ENCODE data around the gene SMCO3. TPM values are rescaled to one million over a fixed set of nuclear protein-coding genes. Genes with fewer than 3 reads are reported as not detected.

Gene SMCO3
- total RNA-seq, 2 donors from 2014 or later, result 0.33 to 0.43 TPM

DNA sequence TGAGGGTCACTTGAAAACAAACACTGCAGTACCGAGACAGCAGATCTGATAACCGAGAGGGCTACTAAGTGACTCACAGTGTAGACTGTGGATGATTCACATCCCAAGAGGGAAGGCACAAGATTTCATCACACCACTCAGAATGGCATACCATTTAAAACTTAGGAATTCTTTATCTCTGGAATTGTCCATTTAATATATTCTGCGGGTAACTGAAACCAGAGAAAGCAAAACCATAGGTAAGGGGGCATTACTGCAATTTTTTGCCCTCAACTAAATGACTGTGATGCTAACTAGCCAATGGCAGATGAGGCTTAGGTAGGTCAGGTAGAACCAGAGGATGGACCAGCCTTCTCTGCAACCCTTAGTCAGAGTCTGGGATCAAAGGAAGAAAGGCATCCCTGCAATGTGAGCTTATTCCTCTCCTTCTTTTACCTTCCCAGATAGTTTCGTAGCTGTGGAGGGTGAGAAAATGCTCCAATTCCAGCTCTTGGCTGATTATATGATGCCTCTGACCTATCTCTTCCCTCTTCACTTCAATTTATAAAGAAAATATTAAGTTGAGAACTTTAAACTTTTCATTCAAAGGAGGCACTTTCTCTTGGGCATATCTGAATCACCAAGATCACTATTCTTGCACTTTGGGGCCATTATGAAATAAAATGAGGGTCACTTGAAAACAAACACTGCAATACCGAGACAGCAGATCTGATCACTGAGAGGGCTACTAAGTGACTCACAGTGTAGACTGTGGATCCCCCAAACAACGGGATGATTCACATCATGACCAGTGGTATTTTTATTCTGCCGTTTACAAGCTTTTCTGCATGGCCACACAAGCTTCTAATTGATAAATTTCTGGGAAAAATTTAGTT, 22.6 kb upstream of the SMCO3 start:
- Histone ChIP-seq H3K9me3 (peaks cover 0 to 4% of the 10 kb centered on the region in 2 donors), H3K27ac (peak overlapping the region; percentile 38 to 59), H3K36me3 (no peaks in the 10 kb centered on the region), H3K4me3 (no peak overlapping the region), H3K27me3 (no peaks in the 10 kb centered on the region), H3K4me1 (peaks cover 0 to 45% of the 10 kb centered on the region in 2 donors)
- TF ChIP-seq, protein P1, sequence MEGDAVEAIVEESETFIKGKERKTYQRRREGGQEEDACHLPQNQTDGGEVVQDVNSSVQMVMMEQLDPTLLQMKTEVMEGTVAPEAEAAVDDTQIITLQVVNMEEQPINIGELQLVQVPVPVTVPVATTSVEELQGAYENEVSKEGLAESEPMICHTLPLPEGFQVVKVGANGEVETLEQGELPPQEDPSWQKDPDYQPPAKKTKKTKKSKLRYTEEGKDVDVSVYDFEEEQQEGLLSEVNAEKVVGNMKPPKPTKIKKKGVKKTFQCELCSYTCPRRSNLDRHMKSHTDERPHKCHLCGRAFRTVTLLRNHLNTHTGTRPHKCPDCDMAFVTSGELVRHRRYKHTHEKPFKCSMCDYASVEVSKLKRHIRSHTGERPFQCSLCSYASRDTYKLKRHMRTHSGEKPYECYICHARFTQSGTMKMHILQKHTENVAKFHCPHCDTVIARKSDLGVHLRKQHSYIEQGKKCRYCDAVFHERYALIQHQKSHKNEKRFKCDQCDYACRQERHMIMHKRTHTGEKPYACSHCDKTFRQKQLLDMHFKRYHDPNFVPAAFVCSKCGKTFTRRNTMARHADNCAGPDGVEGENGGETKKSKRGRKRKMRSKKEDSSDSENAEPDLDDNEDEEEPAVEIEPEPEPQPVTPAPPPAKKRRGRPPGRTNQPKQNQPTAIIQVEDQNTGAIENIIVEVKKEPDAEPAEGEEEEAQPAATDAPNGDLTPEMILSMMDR (IDR thresholded peaks at IDR 0.05), result no peak
- DNase-seq (ENCODE audit: low spot score), result no peak

DNA sequence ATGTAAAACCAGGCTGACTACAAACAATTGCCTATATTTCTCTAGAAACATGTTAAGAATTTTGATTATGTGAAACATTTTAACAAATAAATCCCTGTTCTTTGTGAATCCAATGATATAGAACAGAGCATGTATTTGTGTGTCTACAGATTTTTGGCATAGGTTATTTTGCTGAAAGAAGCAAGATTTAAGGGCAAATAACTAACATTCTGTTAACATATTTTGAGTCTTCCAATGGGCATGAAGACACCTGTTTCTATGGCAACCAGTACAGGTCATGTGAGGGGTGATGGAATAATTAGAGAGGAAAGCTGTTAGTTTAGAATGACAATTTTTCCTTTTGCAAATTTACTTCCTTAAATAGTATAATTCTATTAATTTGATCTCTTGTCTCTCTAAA, 20.5 kb upstream of the SMCO3 start:
- TF ChIP-seq, protein P1 (IDR thresholded peaks at IDR 0.05), result no peak
- H3K36me3 ChIP-seq, result no peaks in the 10 kb centered on the region
- H3K27ac ChIP-seq, result peak overlapping the region; percentile 17 to 59
- H3K27me3 ChIP-seq, result no peaks in the 10 kb centered on the region
- no peak for DNase-seq (ENCODE audit: low spot score)
- H3K4me1 ChIP-seq, result peaks cover 0 to 32% of the 10 kb centered on the region in 2 donors
- no peak overlapping the region for H3K4me3 ChIP-seq
- H3K9me3 ChIP-seq, result peaks cover 0 to 4% of the 10 kb centered on the region in 2 donors

DNA sequence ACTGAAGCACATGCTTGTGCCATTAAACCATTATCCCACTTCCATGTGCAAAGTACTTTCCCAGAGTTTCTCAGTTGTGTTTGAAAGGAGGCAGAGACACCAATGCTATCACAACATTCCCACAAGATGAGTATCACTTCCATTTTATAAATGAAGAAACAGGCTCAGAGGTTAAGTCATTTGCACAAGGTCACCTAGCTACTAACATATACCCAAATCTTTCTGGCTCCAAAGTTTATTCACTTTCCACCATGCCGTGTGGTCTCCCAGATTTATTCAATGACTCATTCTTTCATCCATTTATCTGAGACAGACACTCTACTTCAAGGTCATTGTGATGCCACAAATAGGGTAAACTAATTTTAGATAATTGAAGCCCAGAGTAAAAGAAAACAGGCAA, 20.0 kb upstream of the SMCO3 start:
- TF ChIP-seq, protein P1 (IDR thresholded peaks at IDR 0.05), result no peak
- peak overlapping the region; percentile 1 to 59 for H3K27ac ChIP-seq
- no peaks in the 10 kb centered on the region for H3K36me3 ChIP-seq
- H3K4me3 ChIP-seq, result no peak overlapping the region
- no peaks in the 10 kb centered on the region for H3K9me3 ChIP-seq
- no peak for DNase-seq (ENCODE audit: low spot score)
- no peaks in the 10 kb centered on the region for H3K27me3 ChIP-seq
- peaks cover 0 to 32% of the 10 kb centered on the region in 2 donors for H3K4me1 ChIP-seq

DNA sequence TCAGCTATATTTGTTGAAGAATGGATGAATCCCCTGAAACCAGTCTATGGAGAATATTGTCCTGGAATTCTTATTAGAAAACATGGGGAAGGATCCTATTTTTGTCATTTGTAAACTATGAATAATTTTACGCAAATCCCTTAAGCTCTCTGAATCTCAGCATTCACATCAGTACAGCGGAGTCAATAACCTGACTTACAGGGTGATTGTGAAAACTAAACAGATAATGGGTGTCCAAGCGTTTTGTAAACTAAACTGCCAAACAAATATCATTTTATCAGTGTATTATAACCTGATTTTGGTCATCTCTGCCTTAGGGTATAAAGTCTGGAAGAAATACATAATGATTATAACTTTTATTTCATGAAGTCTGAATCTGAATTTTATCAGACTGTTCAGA, 19.4 kb upstream of the SMCO3 start:
- TF ChIP-seq, protein P1 (IDR thresholded peaks at IDR 0.05), result no peak
- H3K36me3 ChIP-seq, result no peaks in the 10 kb centered on the region
- no peak overlapping the region for H3K4me3 ChIP-seq
- DNase-seq (ENCODE audit: low spot score), result no peak
- H3K27me3 ChIP-seq, result no peaks in the 10 kb centered on the region
- no peaks in the 10 kb centered on the region for H3K9me3 ChIP-seq
- no peak overlapping the region for H3K27ac ChIP-seq
- peaks cover 0 to 32% of the 10 kb centered on the region in 2 donors for H3K4me1 ChIP-seq

DNA sequence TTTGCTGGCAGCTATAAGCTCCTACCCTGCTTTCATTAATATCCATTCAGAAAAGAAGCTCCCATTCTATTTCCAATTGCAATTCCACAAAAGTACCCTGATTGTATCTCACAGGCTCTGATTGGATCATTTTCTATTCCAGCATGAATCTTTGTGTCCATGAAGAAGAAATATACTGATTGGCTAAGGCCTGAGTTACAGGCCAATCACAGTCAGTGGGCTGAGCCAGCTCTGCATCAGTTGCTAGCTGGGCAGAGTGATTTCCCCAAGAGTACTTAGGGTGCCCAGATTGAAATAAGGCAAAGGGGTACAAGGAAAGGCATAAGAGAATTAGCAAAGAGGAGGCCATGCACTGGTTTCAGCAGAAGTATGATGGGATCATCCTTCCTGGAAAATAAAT, 14.9 kb upstream of the SMCO3 start:
- Histone ChIP-seq H3K9me3 (no peaks in the 10 kb centered on the region), H3K4me1 (peaks cover 0 to 10% of the 10 kb centered on the region in 2 donors), H3K36me3 (no peaks in the 10 kb centered on the region), H3K27me3 (no peaks in the 10 kb centered on the region), H3K4me3 (no peak overlapping the region), H3K27ac (no peak overlapping the region)
- TF ChIP-seq, protein P1 (IDR thresholded peaks at IDR 0.05), result no peak
- no peak for DNase-seq (ENCODE audit: low spot score)

Measured in right atrium auricular region (tissue), 2 donors.